ES-I3 (cell line): ENCODE data around the gene EPHA1.
"Not testable (repeated sequence)": the region's sequence is repeated elsewhere in the genome, so short reads cannot be mapped to it uniquely, and the experiment has no call there.

Experiments used
- H3K36me3 ChIP-seq: 2 replicates; pipeline ENCODE4 v1.6.1; 2013; ENCODE audit warnings: mild to moderate bottlenecking, low read length, control low read depth, moderate library complexity; ENCODE audit not compliant: insufficient read depth
- H3K4me1 ChIP-seq: 2 replicates; pipeline ENCODE4 v1.6.1; 2013; ENCODE audit warnings: mild to moderate bottlenecking, control low read depth, low read length; ENCODE audit not compliant: insufficient read depth
- H3K9ac ChIP-seq: 2 replicates; pipeline ENCODE4 v1.6.1; 2013; ENCODE audit warnings: low read depth, mild to moderate bottlenecking, low read length, moderate library complexity
- H3K9me3 ChIP-seq: 2 replicates; pipeline ENCODE4 v1.6.1; 2013; ENCODE audit warnings: mild to moderate bottlenecking, low read length, moderate library complexity; ENCODE audit not compliant: control insufficient read depth, insufficient read depth

EPHA1 gene

DNA sequence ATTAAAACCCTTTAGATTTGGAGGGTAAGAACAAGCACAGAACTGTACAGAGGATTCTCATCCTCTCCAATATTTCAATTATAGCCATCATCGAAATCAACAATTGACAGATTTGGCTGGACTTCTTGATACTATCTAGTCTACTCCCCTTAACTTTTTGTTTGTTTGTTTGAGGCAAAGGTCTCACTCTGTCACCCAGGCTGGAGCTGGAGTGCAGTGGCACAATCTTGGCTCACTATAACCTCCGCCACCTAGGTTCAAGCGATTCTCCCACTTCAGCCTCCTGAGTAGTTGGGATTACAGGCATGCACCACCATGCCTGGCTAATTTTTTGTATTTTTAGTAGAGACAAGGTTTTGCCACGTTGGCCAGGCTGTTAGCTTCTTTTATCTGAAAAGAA lies 6.4 kb downstream of the EPHA1 start:
- peaks cover 17% of the 10 kb centered on the region; the same call in 1 of the 2 replicates for H3K36me3 ChIP-seq
- H3K9ac ChIP-seq, H3K9me3 ChIP-seq: not testable (repeated sequence)
- peaks cover 21% of the 10 kb centered on the region for H3K4me1 ChIP-seq

GRCh38 chr7:143401265-143401664 lies 7.4 kb downstream of the EPHA1 start:
- Histone ChIP-seq H3K36me3 (peaks cover 15% of the 10 kb centered on the region; the same call in 1 of the 2 replicates), H3K4me1 (peaks cover 13% of the 10 kb centered on the region), H3K9ac (no peak overlapping the region), H3K9me3 (no peaks in the 10 kb centered on the region)

- Histone ChIP-seq H3K4me1 (no peaks in the 10 kb centered on the region), H3K9ac (no peak overlapping the region), H3K9me3 (no peaks in the 10 kb centered on the region), H3K36me3 (peaks cover 30% of the 10 kb centered on the region)
These were observed 9.0 kb downstream of the EPHA1 start for GRCh38 chr7:143399642-143400041.

- Histone ChIP-seq H3K9me3 (no peaks in the 10 kb centered on the region), H3K9ac (no peak overlapping the region), H3K4me1 (no peaks in the 10 kb centered on the region), H3K36me3 (peaks cover 32% of the 10 kb centered on the region)
These were observed 9.5 kb downstream of the EPHA1 start for GRCh38 chr7:143399151-143399550.

- Histone ChIP-seq H3K9me3 (no peaks in the 10 kb centered on the region), H3K9ac (no peak overlapping the region), H3K36me3 (peaks cover 33% of the 10 kb centered on the region), H3K4me1 (no peaks in the 10 kb centered on the region)
These were observed 10.0 kb downstream of the EPHA1 start for GRCh38 chr7:143398616-143399015.

GRCh38 chr7:143397710-143398530 lies 10.7 kb downstream of the EPHA1 start:
- no peak overlapping the region for H3K9ac ChIP-seq
- no peaks in the 10 kb centered on the region for H3K9me3 ChIP-seq
- peaks cover 35% of the 10 kb centered on the region for H3K36me3 ChIP-seq
- no peaks in the 10 kb centered on the region for H3K4me1 ChIP-seq

DNA sequence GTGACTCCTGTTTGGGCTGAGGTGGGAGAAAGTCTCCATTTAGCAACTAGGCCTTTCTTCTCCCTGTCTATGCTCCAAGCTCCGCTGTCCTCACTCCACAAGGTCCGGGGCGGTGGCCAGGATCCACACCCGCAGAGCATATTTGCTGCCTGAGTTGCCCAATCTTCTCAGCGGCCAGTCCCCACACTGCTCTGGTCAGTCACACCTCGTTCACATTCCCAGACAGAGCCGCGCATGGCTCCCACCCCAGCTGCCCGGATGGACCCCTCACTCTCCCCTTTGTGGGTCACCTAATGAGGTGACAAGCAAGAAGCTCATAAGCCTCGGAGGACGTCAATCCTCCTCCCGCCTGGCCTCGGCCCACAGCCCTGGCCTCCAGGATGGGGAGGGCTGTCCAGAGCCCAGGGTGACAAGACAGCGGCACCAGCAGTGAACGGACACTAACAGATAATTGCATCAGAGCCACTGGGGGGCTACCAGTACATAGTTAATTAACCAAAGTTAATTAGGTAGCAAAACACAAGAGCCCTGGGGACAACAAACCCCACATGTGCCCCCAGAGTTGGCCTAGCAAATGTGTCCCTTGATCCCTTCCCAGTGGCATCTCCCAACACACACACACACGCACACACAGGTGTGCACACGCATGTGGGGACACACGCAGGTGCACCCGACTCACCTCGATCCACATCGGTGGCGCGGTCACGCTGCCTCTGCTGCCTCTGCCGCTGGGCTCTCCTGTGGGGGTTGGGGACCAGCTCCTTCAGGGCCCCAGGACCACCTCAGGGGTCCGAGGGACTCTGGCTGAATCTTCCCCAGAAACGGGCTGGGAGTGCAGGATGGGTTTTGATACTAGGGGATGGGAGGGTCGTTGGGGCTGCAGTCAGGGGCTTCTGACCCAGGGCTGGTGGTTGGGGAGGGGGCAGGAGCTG lies 11.8 kb downstream of the EPHA1 start:
- Histone ChIP-seq H3K9ac (no peak overlapping the region), H3K36me3 (peaks cover 35% of the 10 kb centered on the region), H3K9me3 (no peaks in the 10 kb centered on the region), H3K4me1 (no peaks in the 10 kb centered on the region)

- no peaks in the 10 kb centered on the region for H3K9me3 ChIP-seq
- H3K36me3 ChIP-seq: peaks cover 40% of the 10 kb centered on the region
- no peak overlapping the region for H3K9ac ChIP-seq
- no peaks in the 10 kb centered on the region for H3K4me1 ChIP-seq
These were observed 12.5 kb downstream of the EPHA1 start for GRCh38 chr7:143396182-143396581.

GRCh38 chr7:143395187-143396149 lies 13.2 kb downstream of the EPHA1 start:
- Histone ChIP-seq H3K9ac (no peak overlapping the region), H3K9me3 (no peaks in the 10 kb centered on the region), H3K4me1 (no peaks in the 10 kb centered on the region), H3K36me3 (peaks cover 40% of the 10 kb centered on the region)

DNA sequence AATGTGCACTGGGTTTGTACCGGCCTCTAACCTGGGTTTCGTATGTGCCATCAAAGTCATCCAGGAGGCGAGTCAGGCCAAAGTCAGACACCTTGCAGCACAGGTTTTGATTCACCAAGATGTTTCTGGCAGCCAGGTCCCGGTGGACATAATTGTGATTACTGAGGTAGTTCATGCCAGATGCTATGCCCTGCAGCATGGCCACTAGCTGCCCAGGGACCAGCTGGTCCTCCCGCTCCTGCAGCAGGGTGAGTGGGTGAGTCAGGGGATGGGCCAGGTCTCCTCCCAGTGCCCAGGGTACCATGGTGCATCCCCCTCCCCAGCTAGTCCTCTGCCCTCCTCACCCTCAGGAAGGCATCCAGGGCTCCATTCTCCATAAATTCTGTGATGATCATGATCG lies 13.9 kb downstream of the EPHA1 start:
- no peak overlapping the region for H3K9ac ChIP-seq
- no peaks in the 10 kb centered on the region for H3K9me3 ChIP-seq
- H3K4me1 ChIP-seq: no peaks in the 10 kb centered on the region
- H3K36me3 ChIP-seq: peaks cover 35% of the 10 kb centered on the region

DNA sequence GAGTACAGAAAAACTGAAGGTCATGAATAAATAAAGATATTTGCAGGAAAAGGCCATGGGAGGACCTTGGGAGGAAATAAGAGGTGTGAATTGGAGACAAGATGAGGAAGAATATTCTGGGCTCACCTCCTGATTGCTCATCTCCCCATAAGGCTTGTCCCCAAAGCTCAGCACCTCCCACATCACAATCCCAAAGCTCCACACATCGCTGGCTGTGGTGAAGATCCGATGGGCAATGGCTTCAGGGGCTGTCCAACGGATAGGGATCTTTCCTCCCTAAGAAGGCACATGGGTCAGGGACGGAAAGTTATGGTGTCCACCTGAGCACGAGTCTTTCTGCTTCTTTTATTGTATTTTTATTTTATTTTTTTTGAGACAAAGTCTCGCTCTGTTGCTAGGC lies 14.6 kb downstream of the EPHA1 start:
- no peaks in the 10 kb centered on the region for H3K9me3 ChIP-seq
- no peak overlapping the region for H3K9ac ChIP-seq
- no peaks in the 10 kb centered on the region for H3K4me1 ChIP-seq
- peaks cover 34% of the 10 kb centered on the region for H3K36me3 ChIP-seq

- H3K4me1 ChIP-seq: no peaks in the 10 kb centered on the region
- H3K9me3 ChIP-seq: no peaks in the 10 kb centered on the region
- H3K9ac ChIP-seq: no peak overlapping the region
- H3K36me3 ChIP-seq: peaks cover 30% of the 10 kb centered on the region
These were observed 15.2 kb downstream of the EPHA1 start for GRCh38 chr7:143393267-143394041.

GRCh38 chr7:143392875-143393266 lies 15.8 kb downstream of the EPHA1 start:
- no peaks in the 10 kb centered on the region for H3K4me1 ChIP-seq
- H3K36me3 ChIP-seq: peaks cover 28% of the 10 kb centered on the region
- H3K9me3 ChIP-seq: no peaks in the 10 kb centered on the region
- no peak overlapping the region for H3K9ac ChIP-seq
